Pancreas (tissue), 10 donors: Measurements from ENCODE around the gene SLC2A10. TPM values are rescaled to one million over a fixed set of nuclear protein-coding genes. Genes with fewer than 3 reads are reported as not detected.

Experiments used
- ATAC-seq, 4 donors: fragments of 200-7000 bp; cut with Tn5 transposase; one replicate each; pipeline versions ENCODE4 v1.8.0 to v1.9.1; 2020; ENCODE audit warnings: mild to moderate bottlenecking in 4 of 4, moderate library complexity in 4 of 4
- DNase-seq, 6 donors: peaks; one replicate each; pipeline ENCODE4 v3.0.0-alpha.2; 2020
- FAIRE-seq: peaks from 2 replicates; lab custom pipeline; 2012; peaks lifted over from hg19 to GRCh38; lab: Jason Lieb, UNC
- H3K27ac ChIP-seq, 4 donors: fragments of 200-600 bp; sonication (generic); 1 replicate in 3 of 4; 2 replicates in 1 of 4; pipeline versions ENCODE4 v1.5.0 to v1.8.0; 2020
- H3K27me3 ChIP-seq, 4 donors: fragments of 200-600 bp; one replicate each; pipeline ENCODE4 v1.8.0; 2021
- H3K36me3 ChIP-seq, 3 donors: fragments of 200-600 bp; sonication (generic) in 1 of 3; one replicate each; pipeline versions ENCODE4 v1.5.0 to v1.8.0; 2020 to 2021
- H3K4me1 ChIP-seq, 3 donors: fragments of 200-600 bp; one replicate each; pipeline ENCODE4 v1.8.0; 2021
- H3K4me3 ChIP-seq, 4 donors: fragments of 200-600 bp; sonication (generic) in 2 of 4; one replicate each; pipeline versions ENCODE4 v1.5.0 to v1.8.0; 2020 to 2021
- H3K9me3 ChIP-seq, 4 donors: fragments of 200-600 bp; one replicate each; pipeline ENCODE4 v1.8.0; 2021
- WGBS, 2 donors: extraction: QIAGEN DNeasy Blood & Tissue Kit; methylation state at CpG; one replicate each; pipeline ENCODE4 v1.1.7; 2013; 5-methylcytosine and 5-hydroxymethylcytosine counted together
- intact Hi-C, 3 donors: fragments of 100-400 bp; cut with DNase I; formaldehyde crosslinking; loops; one replicate each; pipeline versions ENCODE4 v1.11.1 to v1.14.2; 2022
- polyA plus RNA-seq, 2 donors: library from polyadenylated mRNA; stranded (reverse); fragments of 200-250 nt; gene quantifications; one replicate each; pipeline ENCODE4 v1.2.3, GENCODE V29; 2013
- total RNA-seq, 6 donors: library from RNA; stranded (reverse); fragmentation: NEBNext Ultra II Directional in 4 of 6; extraction: Animal tissue kit (Norgen Biotek cat#: 25700) in 4 of 6; gene quantifications; one replicate each; pipeline versions ENCODE4 v1.2.1 to v1.2.4, GENCODE V29; 2021 to 2023
- TF ChIP-seq, protein P1 (sequence below), 4 donors: fragments of 200-600 bp; sonication (generic) in 3 of 4; IDR thresholded peaks; one replicate each; pipeline versions ENCODE4 v1.5.0 to v1.8.0; 2021; ENCODE audit warnings: antibody characterized with exemption in 4 of 4
- donor health status: healthy with polysubstance abuse.
- donor health status: DM: no; HTN: no; CAD: no; lungs with moderate emphysema.
- donor health status: DM: no; HTN: no; CAD: no.
- donor health status: control.
- donor health status: control.
- donor health status: Bipolar disorder and iron deficiency.
- donor health status: DM: yes; HTN: yes; CAD: no.
- donor health status: DM: no; HTN: no; CAD: no.
- donor health status: DM: no; HTN: no; CAD: no.
- donor health status: DM: yes; HTN: yes; CAD: no.

Gene SLC2A10
- total and polyA plus RNA-seq, 8 donors: 10.9 to 20.9 (median 13.8) TPM

DNA sequence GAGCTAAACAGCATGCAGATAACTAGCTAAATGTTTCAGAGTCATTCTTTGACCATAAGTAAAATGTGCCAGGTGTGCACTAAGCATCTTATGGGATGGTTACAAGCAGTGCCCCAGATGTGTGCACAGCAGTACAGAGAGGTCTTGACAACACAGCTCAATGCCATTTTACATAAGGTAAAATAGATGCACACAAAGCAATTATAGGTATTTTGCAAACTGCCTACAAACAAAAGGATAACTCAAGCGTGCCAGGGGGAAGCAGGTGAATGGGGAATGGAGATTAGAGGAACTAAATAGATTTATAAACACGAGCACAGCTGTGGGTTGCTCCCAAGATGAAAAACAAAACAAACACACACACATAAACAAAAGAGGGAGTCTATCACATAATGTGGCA, 64.8 kb downstream of the SLC2A10 start:
- intact Hi-C loops: no loop called here
- 29 to 37% methylated on average over 2 of the region's 2 CpGs for WGBS, 2 donors
- FAIRE-seq: no peak

DNA sequence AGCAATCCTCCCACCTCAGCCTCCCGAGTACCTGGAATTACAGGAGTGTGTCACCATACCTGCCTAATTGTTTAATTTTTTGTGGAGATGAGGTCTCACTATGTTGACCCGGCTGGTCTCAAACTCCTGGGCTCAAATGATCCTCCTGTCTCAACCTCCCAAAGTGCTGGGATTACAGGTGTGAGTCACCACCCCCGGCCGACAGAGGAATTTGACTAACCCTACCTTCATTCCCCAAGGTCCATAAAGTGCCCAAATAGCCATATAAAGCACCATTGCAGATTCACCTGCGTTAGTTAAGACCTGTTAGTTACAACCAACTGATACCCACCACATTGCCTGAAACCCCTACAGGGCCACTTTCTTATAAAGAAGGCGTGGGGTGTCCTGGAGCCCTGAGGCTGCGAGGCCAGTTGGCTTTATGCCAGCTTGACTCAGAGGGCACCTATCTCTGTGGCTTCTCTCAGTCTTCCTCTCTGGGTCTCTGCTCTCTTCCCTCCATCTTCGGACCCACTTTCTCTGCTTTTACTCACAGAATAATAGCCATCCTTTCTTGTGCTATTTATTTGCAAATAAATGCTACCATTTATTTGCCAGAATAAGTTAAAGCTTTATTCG, 65.6 kb downstream of the SLC2A10 start:
- Histone ChIP-seq H3K36me3 (no peaks in the 10 kb centered on the region), H3K4me1 (no peaks in the 10 kb centered on the region), H3K4me3 (no peak overlapping the region), H3K27me3 (no peaks in the 10 kb centered on the region), H3K27ac (no peak overlapping the region), H3K9me3 (no peaks in the 10 kb centered on the region)
- WGBS, 2 donors: 70 to 82% methylated on average over 9 of the region's 9 CpGs
- intact Hi-C loops: no loop called here
- FAIRE-seq: no peak
- no peak for DNase-seq
- no peak for ATAC-seq
- TF ChIP-seq, protein P1, sequence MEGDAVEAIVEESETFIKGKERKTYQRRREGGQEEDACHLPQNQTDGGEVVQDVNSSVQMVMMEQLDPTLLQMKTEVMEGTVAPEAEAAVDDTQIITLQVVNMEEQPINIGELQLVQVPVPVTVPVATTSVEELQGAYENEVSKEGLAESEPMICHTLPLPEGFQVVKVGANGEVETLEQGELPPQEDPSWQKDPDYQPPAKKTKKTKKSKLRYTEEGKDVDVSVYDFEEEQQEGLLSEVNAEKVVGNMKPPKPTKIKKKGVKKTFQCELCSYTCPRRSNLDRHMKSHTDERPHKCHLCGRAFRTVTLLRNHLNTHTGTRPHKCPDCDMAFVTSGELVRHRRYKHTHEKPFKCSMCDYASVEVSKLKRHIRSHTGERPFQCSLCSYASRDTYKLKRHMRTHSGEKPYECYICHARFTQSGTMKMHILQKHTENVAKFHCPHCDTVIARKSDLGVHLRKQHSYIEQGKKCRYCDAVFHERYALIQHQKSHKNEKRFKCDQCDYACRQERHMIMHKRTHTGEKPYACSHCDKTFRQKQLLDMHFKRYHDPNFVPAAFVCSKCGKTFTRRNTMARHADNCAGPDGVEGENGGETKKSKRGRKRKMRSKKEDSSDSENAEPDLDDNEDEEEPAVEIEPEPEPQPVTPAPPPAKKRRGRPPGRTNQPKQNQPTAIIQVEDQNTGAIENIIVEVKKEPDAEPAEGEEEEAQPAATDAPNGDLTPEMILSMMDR (IDR thresholded peaks at IDR 0.05): no peak

More for the DNA sequence above, 64.8 kb downstream of the SLC2A10 start:
- H3K4me3 ChIP-seq: no peak overlapping the region
- no peak for ATAC-seq
- TF ChIP-seq, protein P1 (IDR thresholded peaks at IDR 0.05): no peak
- no peaks in the 10 kb centered on the region for H3K4me1 ChIP-seq
- H3K27me3 ChIP-seq: no peaks in the 10 kb centered on the region
- H3K9me3 ChIP-seq: no peaks in the 10 kb centered on the region
- no peak for DNase-seq
- H3K27ac ChIP-seq: no peak overlapping the region
- H3K36me3 ChIP-seq: no peaks in the 10 kb centered on the region

DNA sequence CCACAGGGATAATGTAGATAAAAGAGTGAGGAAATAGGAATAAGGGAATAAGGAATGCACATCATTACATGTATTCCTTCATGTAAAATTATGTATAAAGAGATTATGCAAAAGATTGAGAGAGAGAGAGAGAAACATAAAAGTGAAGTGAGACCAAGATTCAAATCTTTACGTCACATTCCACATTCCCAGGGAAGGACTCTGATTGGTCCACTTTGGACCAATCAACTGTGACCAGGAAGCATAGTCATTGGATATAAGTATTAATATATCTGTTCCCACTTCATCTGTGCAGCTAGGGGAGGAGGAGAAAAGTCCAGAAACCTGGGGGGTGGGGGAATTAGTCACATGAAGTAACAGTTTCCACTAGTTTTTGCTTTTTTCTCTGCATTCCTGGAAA, 66.4 kb downstream of the SLC2A10 start:
- FAIRE-seq (no peak), DNase-seq (no peak), ATAC-seq (no peak)
- H3K36me3 ChIP-seq: no peaks in the 10 kb centered on the region
- no peaks in the 10 kb centered on the region for H3K27me3 ChIP-seq
- H3K27ac ChIP-seq: no peak overlapping the region
- H3K4me3 ChIP-seq: no peak overlapping the region
- intact Hi-C loops: no loop called here
- no peaks in the 10 kb centered on the region for H3K4me1 ChIP-seq
- WGBS, 2 donors: 88 to 97% methylated on average over 1 of the region's 1 CpG
- TF ChIP-seq, protein P1 (IDR thresholded peaks at IDR 0.05): no peak
- H3K9me3 ChIP-seq: no peaks in the 10 kb centered on the region

DNA sequence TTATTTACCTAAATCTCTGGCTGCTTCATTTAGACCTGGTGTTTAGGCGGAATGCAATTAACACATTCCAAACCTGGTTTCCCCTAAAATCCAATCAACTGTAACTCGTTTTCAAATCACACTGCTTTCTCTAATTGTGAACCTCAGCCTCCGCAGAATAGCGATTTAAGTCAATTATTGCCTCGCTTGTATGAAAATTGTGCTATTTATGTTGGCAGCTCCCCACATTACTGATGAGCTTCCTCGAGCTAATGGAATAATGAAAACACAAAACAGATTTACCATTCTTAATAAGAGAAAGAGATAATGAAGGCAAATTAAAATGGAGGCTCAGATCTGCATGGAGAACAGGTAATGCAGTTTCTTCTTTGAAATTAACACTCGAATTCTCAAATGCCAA, 67.9 kb downstream of the SLC2A10 start:
- no peaks in the 10 kb centered on the region for H3K4me1 ChIP-seq
- ATAC-seq (no peak), DNase-seq (no peak), FAIRE-seq (no peak)
- H3K9me3 ChIP-seq: no peaks in the 10 kb centered on the region
- no peaks in the 10 kb centered on the region for H3K27me3 ChIP-seq
- no peaks in the 10 kb centered on the region for H3K36me3 ChIP-seq
- no peak overlapping the region for H3K27ac ChIP-seq
- TF ChIP-seq, protein P1 (IDR thresholded peaks at IDR 0.05): no peak
- no peak overlapping the region for H3K4me3 ChIP-seq
- intact Hi-C loops: no loop called here
- WGBS, 2 donors: 59 to 71% methylated on average over 7 of the region's 7 CpGs

DNA sequence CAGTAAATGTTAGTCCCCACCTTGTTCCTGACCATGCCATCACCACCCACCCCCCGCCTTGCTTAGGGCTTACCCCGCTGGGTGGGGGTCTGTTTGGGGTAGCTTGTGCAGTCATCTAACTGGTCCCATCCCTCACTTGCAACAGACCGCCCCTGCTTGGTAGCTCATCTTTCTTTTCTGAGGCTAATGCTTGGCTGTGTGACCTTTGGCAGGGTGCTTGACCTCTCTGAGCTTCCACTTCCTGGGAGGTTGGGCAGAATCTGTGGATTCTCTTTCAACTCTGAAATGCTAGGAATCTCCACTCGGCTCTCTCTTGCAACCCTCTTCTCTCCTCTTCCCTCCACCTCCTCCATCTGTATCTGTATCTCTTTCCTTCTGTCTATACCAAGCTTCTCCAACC, 70.4 kb downstream of the SLC2A10 start:
- intact Hi-C loops: no loop called here
- Histone ChIP-seq H3K36me3 (no peaks in the 10 kb centered on the region), H3K4me1 (no peaks in the 10 kb centered on the region), H3K4me3 (no peak overlapping the region), H3K27ac (no peak overlapping the region), H3K27me3 (no peaks in the 10 kb centered on the region), H3K9me3 (no peaks in the 10 kb centered on the region)
- ATAC-seq: no peak
- 68 to 78% methylated on average over 4 of the region's 4 CpGs for WGBS, 2 donors
- no peak for DNase-seq
- TF ChIP-seq, protein P1 (IDR thresholded peaks at IDR 0.05): no peak
- FAIRE-seq: no peak
